HG02943 (cell line): ENCODE results near the gene RASSF1.
"Not testable (repeated sequence)": the region's sequence is repeated elsewhere in the genome, so short reads cannot be mapped to it uniquely, and the experiment has no call there.

Experiments
- ATAC-seq: cut with Tn5 transposase; IDR thresholded peaks from one replicate; pipeline ENCODE4 v1.9.1; 2021; ENCODE audit warnings: mild to moderate bottlenecking, low read depth, moderate library complexity; ENCODE audit not compliant: unreplicated experiment

The RASSF1 gene

DNA sequence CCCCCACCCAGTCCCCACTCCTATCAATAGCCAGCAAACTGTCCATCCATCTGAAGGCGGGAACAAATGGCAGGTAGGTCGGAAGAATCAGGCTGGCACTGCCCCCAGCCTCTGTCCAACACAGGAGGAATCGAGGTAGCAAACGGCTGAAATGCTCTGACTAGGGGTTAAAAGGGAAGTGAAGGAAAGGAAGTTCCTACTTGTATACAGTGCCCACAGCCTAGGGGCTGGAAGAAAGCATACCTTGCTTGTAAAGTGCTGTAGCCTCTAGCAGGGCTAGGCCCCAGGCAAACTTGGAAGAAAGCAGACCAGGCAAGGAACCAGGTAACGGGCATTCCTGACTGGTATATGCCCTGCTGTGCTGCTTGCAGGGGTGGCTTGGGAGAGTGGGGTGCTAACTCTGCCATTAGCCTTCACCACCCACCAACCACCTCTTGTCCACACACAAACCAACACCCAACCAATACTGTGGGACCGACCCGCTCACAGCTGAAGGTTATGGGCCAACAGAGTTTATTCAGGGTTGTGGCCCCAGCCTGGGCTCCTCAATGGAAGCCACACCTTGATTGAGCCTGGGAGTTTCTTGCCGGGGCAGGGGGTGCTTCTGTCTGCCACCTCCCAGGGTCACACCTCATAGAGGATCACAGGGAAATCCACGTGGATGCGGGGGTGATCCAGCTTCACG lies 15.0 kb downstream of the RASSF1 start:
- no peak for ATAC-seq

DNA sequence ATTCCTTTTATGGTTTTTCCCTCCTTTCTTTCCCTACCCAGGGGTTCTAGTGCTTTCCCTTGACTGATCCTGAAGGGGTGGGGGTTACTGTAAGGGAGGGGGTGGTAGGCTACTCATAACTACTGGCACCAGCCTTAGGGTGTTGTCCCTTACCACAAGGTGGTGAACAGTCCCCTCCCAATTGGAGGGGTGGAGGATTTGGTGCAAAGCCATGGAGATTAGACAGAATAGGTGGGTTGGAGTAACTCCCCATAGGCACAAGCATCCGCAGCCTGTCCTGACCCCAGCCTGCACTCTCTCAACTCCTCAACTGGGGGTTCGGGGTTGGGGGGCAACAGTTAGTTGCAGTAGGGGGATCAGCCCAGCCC lies 15.5 kb downstream of the RASSF1 start:
- ATAC-seq, result no peak

- ATAC-seq, result no peak
These were observed 16.1 kb downstream of the RASSF1 start for GRCh38 chr3:50324351-50325112.

DNA sequence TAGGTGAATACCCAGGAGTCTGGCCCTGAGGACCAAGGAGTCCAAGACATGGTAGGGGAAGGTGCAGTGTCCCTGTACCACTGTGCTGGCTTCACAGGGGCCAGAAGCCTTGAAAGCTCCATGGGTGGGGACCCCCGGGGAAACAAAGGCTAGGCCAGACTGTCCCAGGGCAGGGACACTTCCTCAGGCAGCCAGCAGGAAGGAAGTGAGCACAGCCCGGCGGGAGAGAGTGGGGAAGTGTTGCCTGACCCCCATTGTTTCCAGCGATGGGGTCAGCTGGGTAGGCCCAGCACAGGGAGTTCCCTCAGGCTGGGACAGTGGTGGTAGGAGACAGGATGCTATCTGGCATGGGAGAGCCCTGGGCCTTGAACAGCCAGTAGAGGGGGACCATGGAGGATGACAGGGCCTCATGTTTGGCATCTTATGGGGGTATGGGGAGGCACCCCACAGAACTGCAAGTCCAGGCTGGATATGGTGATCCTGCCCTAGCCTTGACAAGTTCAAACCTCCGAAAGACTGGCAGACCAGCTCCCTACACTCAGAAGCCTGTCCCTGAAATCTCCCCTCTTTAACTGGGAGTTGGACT lies 16.9 kb downstream of the RASSF1 start:
- no peak for ATAC-seq

- no peak for ATAC-seq
These were observed 17.5 kb downstream of the RASSF1 start for GRCh38 chr3:50323092-50323600.

DNA sequence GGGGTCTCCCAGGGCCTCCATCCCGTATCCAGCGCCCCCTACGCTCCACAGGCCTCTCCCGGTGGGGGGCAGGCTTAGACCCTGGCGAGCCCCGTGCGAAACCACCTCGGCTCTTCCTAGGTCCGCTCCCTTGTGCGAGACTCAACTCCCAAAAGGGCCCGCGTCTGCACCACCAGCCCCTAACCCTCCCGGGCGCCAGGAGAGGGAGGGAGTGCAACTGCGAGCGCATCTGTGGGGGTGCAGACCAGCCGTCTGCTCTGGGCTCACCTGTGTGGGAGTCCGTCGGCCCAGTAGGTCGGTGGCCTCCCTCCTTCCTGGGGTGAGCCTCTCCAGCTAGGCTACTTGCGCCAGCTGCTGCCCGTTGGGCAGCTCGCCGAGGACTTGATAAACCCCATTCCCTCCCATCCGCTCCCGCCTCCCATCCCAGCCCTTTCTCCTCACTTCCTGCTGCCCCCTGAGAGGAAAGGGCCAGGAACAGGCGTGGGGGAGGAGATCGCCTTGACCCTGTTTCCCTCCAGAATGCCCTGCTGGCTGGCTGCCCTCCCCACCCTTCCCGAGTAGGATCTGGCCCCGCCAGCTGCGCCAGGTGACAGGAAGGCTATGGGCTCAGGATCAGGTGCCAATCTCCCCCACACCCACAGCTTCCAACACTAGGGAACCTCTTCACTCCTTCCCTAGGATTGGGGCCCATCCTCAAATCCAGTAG lies 18.1 kb downstream of the RASSF1 start, which contains the start of gene HYAL2:
HYAL2 (minus strand) TSS at position 360 of the 706 bp plus-strand sequence. CDS start 2,256 bp downstream, outside the sequence.
- ATAC-seq, result no peak

GRCh38 chr3:50322115-50322385 lies 18.6 kb downstream of the RASSF1 start:
- ATAC-seq, result no peak

DNA sequence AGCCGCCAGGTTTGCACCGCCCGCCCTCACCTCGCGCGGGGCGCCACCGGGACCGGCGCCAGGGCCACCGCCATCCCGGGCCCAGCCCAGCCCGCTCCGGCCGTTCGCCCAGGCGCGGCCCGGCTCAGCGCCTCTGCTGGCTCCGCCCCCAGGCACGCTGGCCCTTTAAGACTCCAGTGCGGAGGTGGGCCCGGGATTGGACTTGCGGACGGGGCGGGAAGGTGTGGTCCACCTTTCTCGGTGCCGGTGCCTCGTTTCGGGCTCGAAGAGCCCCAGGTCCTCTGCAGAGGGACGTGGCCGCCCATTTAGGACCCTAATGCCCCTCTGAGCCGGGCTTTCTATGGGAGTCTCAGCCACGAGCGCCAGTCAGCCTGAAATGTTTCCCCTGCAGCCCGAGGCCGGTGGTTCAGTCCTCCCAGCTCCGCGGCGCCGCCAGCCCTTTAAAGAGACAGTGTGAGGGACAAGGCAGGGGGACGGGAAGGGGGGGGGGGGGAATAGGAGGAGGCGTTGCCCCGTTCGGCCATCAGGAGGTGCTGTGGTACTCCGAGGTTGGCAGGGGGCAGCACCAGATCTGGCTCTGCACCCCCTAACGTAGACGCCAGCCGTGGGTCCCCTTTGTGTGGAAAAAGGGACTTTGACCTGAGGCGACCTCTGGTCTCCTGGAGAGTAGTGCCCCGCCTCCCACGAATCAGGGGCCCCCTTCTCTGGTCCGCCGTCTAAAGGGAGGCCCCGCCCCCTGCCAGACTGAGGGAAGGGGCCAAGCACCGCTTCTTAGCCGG lies 19.1 kb downstream of the RASSF1 start:
- peak; percentile 77 for ATAC-seq

DNA sequence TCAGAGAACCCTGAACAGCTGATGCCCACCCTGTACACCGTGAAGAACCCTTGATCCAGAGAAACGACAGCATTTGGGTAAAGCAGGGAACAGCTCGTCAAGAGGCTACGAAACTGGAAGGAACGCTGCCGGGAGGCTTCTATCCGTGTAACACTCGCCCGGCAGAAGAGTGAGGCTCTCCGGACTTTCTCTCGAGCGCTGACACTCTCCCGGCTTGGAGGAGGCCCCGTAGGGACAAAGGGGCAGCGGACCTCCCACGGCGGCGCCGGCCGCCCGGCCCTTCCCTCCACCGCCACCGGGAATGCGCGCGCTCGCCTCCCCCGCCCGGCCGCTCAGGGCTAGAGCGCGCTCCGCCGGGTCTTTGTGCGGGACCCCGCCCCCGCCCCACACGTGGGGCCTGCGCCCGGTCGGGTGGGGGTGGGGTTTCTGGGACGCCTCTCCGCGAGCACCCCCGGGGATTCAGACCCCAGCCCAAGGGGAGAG lies 19.7 kb downstream of the RASSF1 start:
- ATAC-seq, result peak; percentile 39

DNA sequence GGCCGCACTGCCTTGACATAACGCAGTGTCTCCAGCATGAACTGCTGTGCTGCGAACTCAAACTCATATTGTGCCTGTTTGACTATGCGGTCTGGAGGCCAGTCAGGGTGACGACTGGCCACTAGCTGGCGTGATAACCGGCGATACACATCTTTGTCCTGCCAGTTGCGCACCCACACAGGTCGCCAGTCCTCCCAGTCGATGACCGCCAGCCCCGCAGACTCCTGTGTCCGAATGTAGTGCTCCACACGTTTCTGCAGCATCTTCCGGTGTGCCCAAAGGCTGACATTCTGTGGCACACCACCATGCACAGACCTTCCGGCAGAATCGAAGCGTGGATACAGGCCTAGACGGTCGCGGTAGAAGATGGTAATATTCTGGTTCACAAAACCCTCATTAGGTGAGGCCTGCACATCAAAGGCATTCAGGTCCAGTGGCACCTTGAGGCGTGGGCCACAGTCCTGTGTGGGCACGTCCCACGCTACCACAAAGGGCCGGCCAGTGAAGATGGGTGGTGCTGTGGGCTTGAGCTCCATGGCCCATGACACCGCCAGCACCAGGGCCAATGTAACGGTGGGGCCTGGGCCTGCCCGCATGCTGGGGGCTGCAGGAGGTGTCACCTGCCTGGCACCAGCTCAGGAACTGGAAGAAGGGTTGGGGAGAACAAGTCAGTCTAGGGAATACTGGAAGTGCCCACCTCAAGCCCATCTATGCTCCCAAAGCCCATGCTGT lies 20.6 kb downstream of the RASSF1 start:
- ATAC-seq, result no peak

GRCh38 chr3:50319181-50319893 lies 21.3 kb downstream of the RASSF1 start:
- ATAC-seq, result no peak

- no peak for ATAC-seq
These were observed 22.0 kb downstream of the RASSF1 start for GRCh38 chr3:50318615-50319014.

DNA sequence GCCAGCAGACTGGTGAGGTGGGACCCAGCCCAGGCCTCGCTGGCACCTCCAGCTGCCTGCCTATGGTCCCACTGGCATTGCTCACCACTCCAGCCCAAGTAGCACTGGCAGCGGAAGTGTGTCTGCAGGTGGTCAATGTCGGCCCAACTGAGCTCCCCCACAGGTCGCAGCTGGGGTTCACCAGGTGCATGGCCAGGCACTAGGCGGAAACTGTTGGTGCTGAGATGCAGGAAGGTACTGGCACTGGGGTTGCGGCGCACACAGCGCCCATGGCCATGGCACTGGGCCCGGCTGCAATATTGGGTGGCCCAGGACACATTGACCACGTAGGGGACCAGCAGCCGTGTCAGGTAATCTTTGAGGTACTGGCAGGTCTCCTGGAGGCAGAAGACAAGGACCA lies 22.5 kb downstream of the RASSF1 start:
- no peak for ATAC-seq

DNA sequence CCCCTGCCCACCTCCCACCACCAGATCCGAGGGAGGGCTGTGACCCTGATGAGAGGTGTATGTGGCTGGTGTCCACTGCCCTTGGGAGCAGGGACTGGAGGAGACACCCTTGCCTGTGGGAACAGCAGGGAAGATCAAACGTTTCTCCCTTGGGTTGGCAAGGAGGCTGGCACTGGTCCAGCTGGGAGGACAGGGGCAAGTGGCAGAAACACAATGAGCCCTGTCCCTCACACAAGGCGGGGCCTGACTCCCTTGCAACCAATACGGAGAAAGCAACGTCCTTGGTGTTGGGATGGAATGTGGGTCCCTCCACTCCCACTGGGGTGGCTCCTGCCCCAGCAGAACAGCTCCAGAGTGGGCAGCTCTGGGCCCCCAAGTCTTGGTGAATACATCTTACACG lies 23.3 kb downstream of the RASSF1 start:
- ATAC-seq, result no peak

DNA sequence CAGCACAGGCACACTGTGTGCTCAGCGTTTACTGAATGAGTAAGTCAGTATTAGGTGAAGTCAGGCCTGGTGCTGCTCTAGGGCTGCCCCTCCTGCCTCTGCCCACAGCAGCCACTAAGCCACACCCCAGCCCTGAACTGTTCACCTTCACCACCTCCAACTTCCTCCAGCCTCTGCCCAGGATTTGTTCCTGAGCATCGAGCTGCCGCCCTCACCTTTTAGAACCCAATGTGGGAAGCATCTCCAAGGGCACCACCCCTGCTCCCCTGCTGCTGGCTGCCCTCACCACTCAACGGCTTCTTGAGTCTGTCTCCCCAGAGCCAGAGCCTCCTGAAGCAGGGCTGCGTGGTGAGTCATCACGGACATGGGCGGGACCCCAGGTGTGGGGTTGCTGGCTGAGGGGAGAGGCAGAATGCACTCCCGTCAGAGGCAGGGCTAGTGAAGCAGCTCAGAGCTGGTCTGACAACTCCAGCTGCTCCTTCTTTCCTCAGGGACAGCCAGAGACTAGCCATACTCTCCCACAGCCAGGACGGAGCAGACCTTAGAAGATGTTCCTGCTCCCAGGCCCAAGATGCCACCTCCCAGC lies 23.9 kb downstream of the RASSF1 start:
- no peak for ATAC-seq

DNA sequence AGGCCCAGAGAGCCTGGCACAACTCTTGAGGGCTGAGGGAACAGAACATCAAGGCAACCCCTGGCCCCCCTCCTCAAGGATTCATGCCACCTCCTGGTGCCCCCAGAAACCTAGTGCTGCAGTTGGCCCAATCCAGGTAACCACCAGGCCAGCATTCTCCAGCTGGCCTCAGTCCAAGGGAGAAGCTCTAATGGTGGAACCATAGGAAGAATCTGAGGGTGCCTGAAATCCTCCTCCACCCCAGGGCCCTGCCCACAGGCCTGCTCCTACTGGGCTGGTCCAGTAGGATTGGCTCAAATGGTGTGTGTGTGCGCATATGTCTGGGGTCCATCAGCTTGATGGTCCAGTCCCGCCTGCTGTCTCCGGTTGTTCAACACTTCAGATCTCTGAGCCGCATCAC lies 25.8 kb downstream of the RASSF1 start:
- no peak for ATAC-seq

- no peak for ATAC-seq
These were observed 26.3 kb downstream of the RASSF1 start for GRCh38 chr3:50314342-50314741.

- not testable (repeated sequence) for ATAC-seq
These were observed 28.6 kb downstream of the RASSF1 start for GRCh38 chr3:50312041-50312440.

DNA sequence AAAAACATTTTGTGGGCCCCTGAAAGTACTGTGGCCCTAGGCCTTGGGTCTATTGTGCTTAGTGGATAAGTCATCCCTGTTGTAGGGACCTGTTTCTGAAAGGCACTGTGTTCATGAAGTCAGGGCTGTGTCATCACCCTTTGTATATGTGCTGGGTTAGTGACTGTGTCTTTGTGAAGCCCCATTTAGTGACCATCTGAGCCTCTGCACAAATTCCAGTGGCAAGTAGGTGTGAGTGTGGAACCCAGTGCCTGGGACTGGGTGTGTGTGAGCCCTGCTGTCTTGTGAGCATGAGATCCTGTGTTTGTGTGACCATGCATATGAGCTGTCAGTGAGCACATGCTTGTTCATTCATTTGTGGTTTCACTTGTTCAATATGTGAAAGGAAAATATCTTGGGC lies 36.0 kb downstream of the RASSF1 start:
- ATAC-seq, result no peak
